Stimulated activated CD8-positive, alpha-beta memory T cell treated with anti-CD3 and anti-CD28 coated beads, Interleukin-4, amount 100 ng/mL, for 24 hours (primary cell): Measurements from ENCODE around the gene VKORC1.

ENCODE experiments used
- DNase-seq: peaks from one replicate; pipeline ENCODE4 v3.0.0-alpha.2; 2020; ENCODE audit warnings: low read depth

The VKORC1 gene

GRCh38 chr16:31063495-31063842, 31.1 kb downstream of the VKORC1 start:
- no peak for DNase-seq

GRCh38 chr16:31061813-31062440, 32.7 kb downstream of the VKORC1 start:
- no peak for DNase-seq

- no peak for DNase-seq
Observed at GRCh38 chr16:31061126-31061812, 33.3 kb downstream of the VKORC1 start.

GRCh38 chr16:31055613-31056012, 39.0 kb downstream of the VKORC1 start:
- no peak for DNase-seq

GRCh38 chr16:31052114-31052513, 42.5 kb downstream of the VKORC1 start:
- no peak for DNase-seq

GRCh38 chr16:31050280-31051030, 44.1 kb downstream of the VKORC1 start:
- no peak for DNase-seq

GRCh38 chr16:31043898-31044481, 50.6 kb downstream of the VKORC1 start:
- no peak for DNase-seq

GRCh38 chr16:31043352-31043751, 51.2 kb downstream of the VKORC1 start:
- no peak for DNase-seq

- no peak for DNase-seq
Observed at GRCh38 chr16:31042866-31043265, 51.7 kb downstream of the VKORC1 start.
